Mucosa of rectum (tissue), 2 donors: ENCODE data around the gene KIF18A.

Experiments
- H3K27ac ChIP-seq, 2 donors: one replicate each; pipeline ENCODE4 v1.7.0; 2013; ENCODE audit warnings: inconsistent platforms in 2 of 2, low read depth in 2 of 2, low read length in 2 of 2
- H3K27me3 ChIP-seq, 2 donors: one replicate each; pipeline ENCODE4 v1.7.0; 2013; ENCODE audit warnings: low read length in 2 of 2; ENCODE audit not compliant: control insufficient read depth in 2 of 2, insufficient read depth in 2 of 2
- H3K36me3 ChIP-seq, 2 donors: one replicate each; pipeline ENCODE4 v1.7.0; 2013; ENCODE audit warnings: low read length in 2 of 2; ENCODE audit not compliant: control insufficient read depth in 2 of 2, insufficient read depth in 2 of 2
- H3K4me1 ChIP-seq, 2 donors: one replicate each; pipeline ENCODE4 v1.7.0; 2013; ENCODE audit warnings: low read length in 2 of 2, mild to moderate bottlenecking in 1 of 2; ENCODE audit not compliant: control insufficient read depth in 2 of 2, insufficient read depth in 2 of 2
- H3K4me3 ChIP-seq, 2 donors: one replicate each; pipeline ENCODE4 v1.7.0; 2013; ENCODE audit warnings: low read length in 2 of 2
- H3K9ac ChIP-seq, 2 donors: one replicate each; pipeline ENCODE4 v1.7.0; 2013; ENCODE audit warnings: low read length in 2 of 2, low read depth in 1 of 2, mild to moderate bottlenecking in 1 of 2
- H3K9me3 ChIP-seq, 2 donors: one replicate each; pipeline ENCODE4 v1.7.0; 2013; ENCODE audit warnings: low read length in 2 of 2; ENCODE audit not compliant: control insufficient read depth in 2 of 2
- donor health status: healthy.
- donor health status: Normal muscosa, but diverticular disease.

Gene KIF18A

DNA sequence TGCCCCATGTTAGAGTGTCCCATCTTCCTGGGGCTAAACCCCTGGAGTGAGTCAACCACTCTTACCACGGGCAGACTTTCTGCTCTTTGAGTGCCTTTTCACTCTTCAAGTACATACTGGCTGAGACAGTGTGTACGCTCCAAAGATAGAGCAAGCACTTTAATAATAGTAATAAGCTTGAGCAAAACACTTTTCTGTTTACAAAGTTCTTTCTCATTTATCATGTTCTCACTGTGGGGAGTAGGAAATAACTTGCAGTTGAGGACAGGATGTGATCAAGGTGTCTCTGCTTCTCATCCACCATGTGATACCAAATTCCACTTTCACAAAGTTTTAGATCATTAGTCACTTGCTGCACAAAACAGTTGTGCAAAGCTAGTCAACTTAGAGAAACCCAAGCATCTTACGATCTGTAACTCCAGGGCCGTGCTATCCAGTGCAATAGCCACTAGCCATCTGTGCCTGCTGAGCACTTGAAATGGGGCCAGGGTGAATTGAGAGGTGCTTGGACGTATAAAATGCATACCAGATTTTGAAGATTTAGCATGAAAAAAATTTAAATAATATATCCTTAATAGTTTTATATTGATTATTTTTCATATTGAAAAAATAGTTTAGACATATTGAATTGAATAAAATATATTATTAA, 135.3 kb downstream of the KIF18A start:
- Histone ChIP-seq H3K4me3 (no peak overlapping the region), H3K9ac (no peak overlapping the region), H3K4me1 (no peaks in the 10 kb centered on the region), H3K9me3 (no peaks in the 10 kb centered on the region), H3K36me3 (no peaks in the 10 kb centered on the region), H3K27ac (no peak overlapping the region), H3K27me3 (no peaks in the 10 kb centered on the region)

DNA sequence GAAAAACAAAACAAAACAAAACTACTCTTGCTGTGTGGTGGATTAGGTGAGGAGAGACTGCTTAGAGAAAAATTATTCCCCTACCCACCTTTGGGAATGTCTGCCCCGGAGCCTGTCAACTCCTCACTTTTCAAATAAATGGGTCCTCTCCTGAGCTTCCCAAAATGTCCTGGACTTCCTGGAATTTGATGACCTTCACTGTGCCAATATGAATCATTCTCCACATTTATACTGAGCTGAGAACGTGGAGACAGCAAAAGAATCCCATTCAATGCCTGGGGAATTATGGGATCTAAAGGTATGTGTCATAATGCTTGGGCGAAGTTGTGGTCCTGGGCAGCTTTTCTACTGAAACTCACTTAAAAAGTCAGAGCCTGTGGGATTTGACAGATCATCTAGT, 136.8 kb downstream of the KIF18A start:
- H3K36me3 ChIP-seq, result no peaks in the 10 kb centered on the region
- H3K27ac ChIP-seq, result no peak overlapping the region
- H3K9ac ChIP-seq, result no peak overlapping the region
- H3K27me3 ChIP-seq, result no peaks in the 10 kb centered on the region
- H3K4me1 ChIP-seq, result no peaks in the 10 kb centered on the region
- no peak overlapping the region for H3K4me3 ChIP-seq
- H3K9me3 ChIP-seq, result no peaks in the 10 kb centered on the region
